Activated CD4-positive, alpha-beta T cell treated with anti-CD3 and anti-CD28 coated beads for 1 hour (primary cell): ENCODE data around the gene CEMIP2.
"Not testable (repeated sequence)": the region's sequence is repeated elsewhere in the genome, so short reads cannot be mapped to it uniquely, and the experiment has no call there.

Experiments used
- DNase-seq: peaks from one replicate; pipeline ENCODE4 v3.0.0-alpha.2; 2020

Gene CEMIP2

GRCh38 chr9:71672573-71672972 lies 95.7 kb downstream of the CEMIP2 start:
- DNase-seq: no peak

GRCh38 chr9:71671289-71671688 lies 97.0 kb downstream of the CEMIP2 start:
- no peak for DNase-seq

GRCh38 chr9:71670121-71670520 lies 98.2 kb downstream of the CEMIP2 start:
- no peak for DNase-seq

- no peak for DNase-seq
Observed at GRCh38 chr9:71669284-71669995, 98.9 kb downstream of the CEMIP2 start.

GRCh38 chr9:71668717-71669116 lies 99.6 kb downstream of the CEMIP2 start:
- no peak for DNase-seq

- DNase-seq: no peak
Observed at GRCh38 chr9:71665247-71665646, 103.1 kb downstream of the CEMIP2 start.

- DNase-seq: no peak
Observed at GRCh38 chr9:71664566-71664965, 103.7 kb downstream of the CEMIP2 start.

GRCh38 chr9:71663931-71664459 lies 104.3 kb downstream of the CEMIP2 start:
- DNase-seq: no peak

- DNase-seq: no peak
Observed at GRCh38 chr9:71663216-71663615, 105.1 kb downstream of the CEMIP2 start.

GRCh38 chr9:71662082-71662481 lies 106.2 kb downstream of the CEMIP2 start:
- no peak for DNase-seq

- DNase-seq: not testable (repeated sequence)
Observed at GRCh38 chr9:71657276-71657675, 111.0 kb downstream of the CEMIP2 start.

- DNase-seq: no peak
Observed at GRCh38 chr9:71656496-71656895, 111.8 kb downstream of the CEMIP2 start.

- no peak for DNase-seq
Observed at GRCh38 chr9:71655778-71656177, 112.5 kb downstream of the CEMIP2 start.

GRCh38 chr9:71655141-71655540 lies 113.2 kb downstream of the CEMIP2 start:
- no peak for DNase-seq

- no peak for DNase-seq
Observed at GRCh38 chr9:71652480-71652879, 115.8 kb downstream of the CEMIP2 start.

- no peak for DNase-seq
Observed at GRCh38 chr9:71648453-71648852, 119.9 kb downstream of the CEMIP2 start.

- DNase-seq: no peak
Observed at GRCh38 chr9:71647094-71647591, 121.2 kb downstream of the CEMIP2 start.

- no peak for DNase-seq
Observed at GRCh38 chr9:71646131-71646530, 122.2 kb downstream of the CEMIP2 start.

GRCh38 chr9:71644819-71645362 lies 123.4 kb downstream of the CEMIP2 start:
- no peak for DNase-seq

GRCh38 chr9:71643330-71643729 lies 125.0 kb downstream of the CEMIP2 start:
- DNase-seq: no peak

- DNase-seq: no peak
Observed at GRCh38 chr9:71642056-71642455, 126.3 kb downstream of the CEMIP2 start.

GRCh38 chr9:71638627-71639026 lies 129.7 kb downstream of the CEMIP2 start:
- DNase-seq: no peak

- DNase-seq: no peak
Observed at GRCh38 chr9:71637926-71638325, 130.4 kb downstream of the CEMIP2 start.

- DNase-seq: no peak
Observed at GRCh38 chr9:71637375-71637774, 130.9 kb downstream of the CEMIP2 start.
